ENCODE results near the gene SMG5.
"Not testable (repeated sequence)": the region's sequence is repeated elsewhere in the genome, so short reads cannot be mapped to it uniquely, and the experiment has no call there.

Gene SMG5

GRCh38 chr1:156244712-156245111, 37.9 kb downstream of the SMG5 start:
- no peak for DNase-seq

DNA sequence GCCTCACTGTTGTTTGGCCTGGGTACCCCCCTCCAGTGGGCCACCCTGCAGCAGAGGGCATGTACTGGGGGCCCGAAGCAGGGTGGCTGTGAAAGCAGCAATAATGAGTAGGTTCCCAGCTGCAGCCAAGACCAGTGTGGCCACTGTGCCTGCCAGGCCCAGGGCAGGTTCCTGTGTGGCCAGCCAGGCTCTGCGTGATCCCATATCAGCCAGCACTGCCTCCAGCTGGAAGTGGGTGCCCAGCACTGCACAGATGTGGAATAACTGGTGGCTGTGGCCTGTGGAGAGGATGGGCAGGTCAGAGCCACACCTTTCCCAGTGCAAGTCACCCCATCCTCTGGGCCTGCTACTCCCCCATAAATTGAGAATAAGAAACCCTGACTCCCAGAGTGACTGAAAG, 38.5 kb downstream of the SMG5 start:
- no peak for DNase-seq

GRCh38 chr1:156242738-156243137, 39.9 kb downstream of the SMG5 start:
- DNase-seq = no peak

DNA sequence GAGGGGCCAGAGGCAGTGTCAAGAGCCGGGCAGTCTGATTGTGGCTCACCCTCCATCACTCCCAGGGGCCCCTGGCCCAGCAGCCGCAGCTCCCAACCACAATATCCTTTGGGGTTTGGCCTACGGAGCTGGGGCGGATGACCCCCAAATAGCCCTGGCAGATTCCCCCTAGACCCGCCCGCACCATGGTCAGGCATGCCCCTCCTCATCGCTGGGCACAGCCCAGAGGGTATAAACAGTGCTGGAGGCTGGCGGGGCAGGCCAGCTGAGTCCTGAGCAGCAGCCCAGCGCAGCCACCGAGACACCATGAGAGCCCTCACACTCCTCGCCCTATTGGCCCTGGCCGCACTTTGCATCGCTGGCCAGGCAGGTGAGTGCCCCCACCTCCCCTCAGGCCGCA, 40.7 kb downstream of the SMG5 start, which contains the start of gene BGLAP:
Gene BGLAP, plus strand, starts transcription at position 259 of the 400 bp plus-strand sequence. Its CDS starts 48 bp downstream, at position 307.
- no peak for DNase-seq

DNA sequence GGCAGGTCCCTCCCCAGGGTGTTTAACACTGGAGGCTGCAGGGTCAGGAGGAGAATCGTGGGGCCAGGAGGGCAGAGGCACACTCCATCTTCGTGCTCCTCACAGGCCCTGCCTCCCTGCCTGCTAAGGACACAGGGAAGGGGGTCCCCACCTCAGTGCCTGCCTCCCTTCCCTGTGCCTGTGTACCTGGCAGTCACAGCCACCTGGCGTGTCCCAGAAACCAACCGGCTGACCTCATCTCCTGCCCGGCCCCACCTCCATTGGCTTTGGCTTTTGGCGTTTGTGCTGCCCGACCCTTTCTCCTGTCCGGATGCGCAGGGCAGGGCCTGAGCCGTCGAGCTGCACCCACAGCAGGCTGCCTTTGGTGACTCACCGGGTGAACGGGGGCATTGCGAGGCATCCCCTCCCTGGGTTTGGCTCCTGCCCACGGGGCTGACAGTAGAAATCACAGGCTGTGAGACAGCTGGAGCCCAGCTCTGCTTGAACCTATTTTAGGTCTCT, 41.3 kb downstream of the SMG5 start:
- no peak for DNase-seq

DNA sequence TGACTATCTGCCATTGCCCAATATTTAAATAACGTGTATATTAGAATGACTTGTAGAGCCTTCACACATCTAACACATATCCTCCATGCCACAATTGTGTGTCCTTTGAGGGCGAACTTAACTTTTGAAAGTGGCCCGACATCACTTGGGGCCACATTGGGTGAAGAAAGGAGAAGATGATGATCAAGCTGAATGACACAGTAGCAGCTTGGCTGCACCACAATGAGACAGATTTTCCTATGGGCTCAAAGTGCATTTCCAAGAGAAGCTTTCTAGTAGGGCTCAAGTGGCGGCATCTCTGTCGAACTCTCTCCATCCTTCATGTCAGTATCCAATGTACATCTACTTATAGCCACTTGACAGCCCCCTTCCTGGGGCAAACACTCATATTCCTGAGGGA, 44.4 kb downstream of the SMG5 start:
- no peak for DNase-seq

GRCh38 chr1:156236164-156236563, 46.5 kb downstream of the SMG5 start:
- DNase-seq = no peak

DNA sequence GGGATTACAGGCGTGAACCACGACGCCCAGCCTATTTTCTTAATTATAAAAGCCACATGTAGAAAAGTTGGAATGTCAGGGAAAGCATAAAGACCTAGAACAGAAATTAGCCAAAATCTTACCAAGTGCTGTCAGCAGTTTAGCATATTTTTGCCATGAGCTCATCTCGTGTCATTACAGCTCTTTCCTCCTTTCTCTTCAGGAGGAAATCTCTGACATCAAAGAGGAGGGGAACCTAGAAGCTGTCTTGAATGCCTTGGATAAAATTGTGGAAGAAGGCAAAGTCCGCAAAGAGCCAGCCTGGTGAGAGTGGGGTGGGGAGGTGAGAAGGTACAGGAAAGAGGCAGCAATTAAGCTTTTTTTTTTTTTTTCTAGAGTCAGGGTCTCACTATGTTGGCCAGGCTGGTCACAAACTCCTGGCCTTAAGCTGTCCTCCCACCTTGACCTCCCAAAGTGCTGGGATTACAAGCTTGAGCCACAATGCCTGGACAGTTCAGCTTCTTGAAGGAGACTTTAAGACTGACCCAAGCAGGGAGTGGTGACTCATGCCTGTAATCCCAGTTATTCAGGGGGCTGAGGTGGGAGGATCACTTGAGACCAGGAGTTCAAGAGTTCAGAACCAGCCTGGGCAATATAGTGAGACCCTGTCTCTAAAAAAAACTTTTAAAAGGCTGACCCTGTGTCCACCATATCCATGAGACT, 49.0 kb downstream of the SMG5 start:
- no peak for DNase-seq

GRCh38 chr1:156232201-156232894, 50.3 kb downstream of the SMG5 start:
- no peak for DNase-seq

DNA sequence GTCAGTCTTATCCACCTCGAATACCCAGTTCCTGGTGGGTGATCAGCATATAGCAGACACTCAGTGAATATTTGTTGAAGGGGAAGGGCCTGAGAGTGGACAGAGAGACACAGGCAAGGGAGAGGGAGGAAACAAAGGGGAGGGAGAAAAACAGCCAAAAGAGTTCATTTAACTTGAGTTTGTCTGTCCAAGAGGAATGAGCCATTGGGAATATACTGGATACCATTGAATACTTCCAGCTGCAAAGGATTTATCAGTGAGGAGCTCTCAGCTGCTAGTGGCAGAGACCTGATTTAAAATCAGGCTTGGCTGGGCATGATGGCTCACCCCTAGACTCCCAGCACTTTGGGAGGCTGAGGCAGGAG, 52.2 kb downstream of the SMG5 start:
- DNase-seq = no peak

DNA sequence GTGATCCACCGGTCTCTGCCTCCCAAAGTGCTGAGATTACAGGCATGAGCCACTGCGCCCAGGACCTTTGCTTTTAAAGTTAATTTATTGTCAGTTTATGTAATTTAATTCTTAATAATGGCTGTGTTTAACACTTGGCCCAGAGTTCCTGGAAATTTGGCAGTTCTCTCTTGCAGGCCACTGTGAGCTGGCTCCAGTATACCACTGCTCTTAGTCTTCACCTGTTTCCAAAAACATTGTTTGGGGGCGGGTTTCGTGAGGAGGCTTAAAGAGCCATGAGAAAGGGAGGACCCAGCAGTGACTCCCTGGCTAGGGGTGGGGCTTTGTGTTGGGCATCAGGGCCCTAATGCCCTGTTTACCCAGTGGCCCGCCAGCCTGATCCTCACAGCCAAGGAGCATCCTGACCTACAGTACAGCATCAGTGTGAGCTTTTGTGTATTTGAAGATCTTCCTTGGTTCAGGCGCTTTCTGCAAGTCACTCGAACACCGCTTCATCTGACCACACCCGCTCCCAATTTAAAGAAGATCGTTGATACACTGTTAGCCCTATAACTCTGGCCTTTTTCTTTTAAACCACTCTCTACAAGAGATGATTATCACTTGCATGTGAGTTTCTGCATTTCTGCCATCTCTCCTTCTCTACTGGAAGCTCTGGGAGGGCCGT, 52.7 kb downstream of the SMG5 start:
- DNase-seq = no peak

- no peak for DNase-seq
These were observed 54.1 kb downstream of the SMG5 start for GRCh38 chr1:156228501-156228900.

- no peak for DNase-seq
These were observed 55.8 kb downstream of the SMG5 start for GRCh38 chr1:156226782-156227181.

- no peak for DNase-seq
These were observed 56.5 kb downstream of the SMG5 start for GRCh38 chr1:156226116-156226538.

DNA sequence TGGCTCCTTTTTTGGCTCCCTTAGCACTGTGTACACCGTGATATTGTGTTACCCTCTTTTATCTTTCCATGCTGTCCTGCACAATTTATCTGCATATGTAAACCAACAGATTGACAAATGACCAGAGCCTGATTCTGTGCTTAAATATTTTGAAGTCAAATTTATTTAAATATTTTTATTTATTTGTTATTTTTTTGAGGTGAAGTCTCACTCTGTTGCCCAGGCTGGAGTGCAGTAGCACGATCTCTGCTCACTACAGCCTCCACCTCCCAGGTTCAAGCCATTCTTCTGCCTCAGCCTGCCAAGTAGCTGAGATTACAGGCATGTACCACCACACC, 57.0 kb downstream of the SMG5 start:
- no peak for DNase-seq

DNA sequence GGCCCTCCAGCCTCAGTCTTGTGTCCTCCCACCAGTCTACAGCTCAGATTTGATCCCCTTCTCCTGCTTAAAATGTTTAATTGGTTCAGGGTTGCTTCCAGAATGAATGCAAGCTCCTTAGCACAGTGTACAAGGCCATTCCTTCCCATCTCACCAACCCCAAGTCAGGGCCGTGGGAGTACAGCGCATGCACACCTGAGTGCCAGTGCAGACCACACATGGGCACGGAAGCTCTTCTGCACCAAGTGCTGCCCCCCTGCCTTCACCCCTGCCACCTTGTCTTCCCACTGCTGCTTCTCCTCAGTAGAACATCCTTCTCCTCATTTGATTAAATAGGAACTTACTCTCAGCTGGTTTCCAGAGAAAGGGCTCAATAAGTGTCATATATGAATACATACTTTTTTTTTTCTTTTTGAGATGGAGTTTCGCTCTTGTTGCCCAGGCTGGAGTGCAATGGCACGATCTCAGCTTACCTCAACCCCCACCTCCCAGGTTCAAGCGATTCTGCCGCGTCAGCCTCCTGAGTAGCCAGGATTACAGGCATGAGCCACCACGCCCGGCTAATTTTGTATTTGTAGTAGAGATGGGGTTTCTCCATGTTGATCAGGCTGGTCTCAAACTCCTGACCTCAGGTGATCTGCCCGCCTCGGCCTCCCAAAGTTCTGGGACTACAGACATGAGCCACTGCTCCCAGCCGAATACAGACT, 60.5 kb downstream of the SMG5 start:
- no peak for DNase-seq

DNA sequence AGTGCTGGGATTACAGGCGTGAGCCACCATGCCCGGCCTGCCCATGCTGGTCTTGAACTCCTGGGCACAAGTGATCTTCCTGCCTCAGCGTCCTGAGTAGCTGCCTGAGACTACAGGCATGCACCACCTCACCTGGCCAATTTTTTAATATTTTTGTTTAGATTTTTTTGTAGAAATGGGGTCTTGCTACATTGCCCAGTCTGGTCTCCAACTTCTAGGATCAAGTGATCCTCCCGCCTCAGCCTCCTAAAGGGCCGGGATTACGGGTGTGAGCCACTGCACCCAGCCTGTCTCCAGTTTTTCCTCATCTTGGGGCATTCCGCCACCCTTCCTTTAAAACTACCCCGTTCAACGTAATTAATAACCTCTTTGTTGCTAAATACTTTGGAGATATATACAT, 62.4 kb downstream of the SMG5 start:
- DNase-seq = no peak

- DNase-seq = no peak
These were observed 64.8 kb downstream of the SMG5 start for GRCh38 chr1:156217871-156218270.

DNA sequence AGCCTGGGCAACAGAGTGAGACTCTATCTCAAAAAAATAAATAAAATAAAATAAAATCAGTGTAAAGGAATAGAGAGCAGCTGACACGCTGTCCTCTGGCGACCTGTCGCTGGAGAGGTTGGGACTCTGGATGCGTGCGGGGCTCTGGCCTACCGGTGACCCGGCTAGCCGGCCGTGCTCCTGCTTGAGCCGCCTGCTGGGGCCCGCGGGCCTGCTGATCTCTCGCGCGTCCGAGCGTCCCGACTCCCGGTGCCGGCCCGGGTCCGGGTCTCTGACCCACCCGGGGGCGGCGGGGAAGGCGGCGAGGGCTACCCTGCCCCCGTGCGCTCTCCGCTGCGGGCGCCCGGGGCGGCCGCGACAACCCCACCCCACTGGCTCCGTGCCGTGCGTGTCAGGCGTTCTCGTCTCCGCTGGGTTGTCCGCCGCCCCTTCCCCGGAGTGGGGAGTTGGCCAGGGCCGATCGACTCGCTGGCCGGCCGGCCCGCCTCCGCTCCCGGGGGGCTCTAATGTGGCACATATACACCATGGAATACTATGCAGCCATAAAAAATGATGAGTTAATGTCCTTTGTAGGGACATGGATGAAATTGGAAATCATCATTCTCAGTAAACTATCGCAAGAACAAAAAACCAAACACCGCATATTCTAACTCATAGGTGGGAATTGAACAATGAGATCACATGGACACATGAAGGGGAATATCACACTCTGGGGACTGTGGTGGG, 66.1 kb downstream of the SMG5 start:
- DNase-seq = not testable (repeated sequence)

GRCh38 chr1:156214024-156214748, 68.4 kb downstream of the SMG5 start:
- DNase-seq = no peak

- DNase-seq = no peak
These were observed 69.0 kb downstream of the SMG5 start for GRCh38 chr1:156213644-156213966.
